GM06990 (cell line): Measurements from ENCODE around the gene SECISBP2.
"Not testable (repeated sequence)": the region's sequence is repeated elsewhere in the genome, so short reads cannot be mapped to it uniquely, and the experiment has no call there.

Experiments
- DNase-seq: peaks from one replicate; pipeline ENCODE4 v3.0.0-alpha.2; 2011; ENCODE audit not compliant: insufficient read length; ENCODE audit errors: extremely low read depth
- H3K27me3 ChIP-seq: replicated peaks from 2 replicates; pipeline ENCODE4 v1.6.0; 2011; ENCODE audit warnings: low read length; ENCODE audit not compliant: control insufficient read depth, insufficient read depth
- H3K36me3 ChIP-seq: 2 replicates; pipeline ENCODE4 v1.5.1; 2011; ENCODE audit warnings: low read length; ENCODE audit not compliant: control insufficient read depth, insufficient read depth
- H3K4me3 ChIP-seq: replicated peaks from 2 replicates; pipeline ENCODE4 v1.5.1; 2011; ENCODE audit warnings: low read depth, mild to moderate bottlenecking, control low read depth, low read length
- CTCF ChIP-seq: IDR thresholded peaks from 2 replicates; pipeline ENCODE4 v1.5.1; 2011; ENCODE audit warnings: low read length, control low read depth, mild to moderate bottlenecking, inconsistent platforms; ENCODE audit not compliant: insufficient read depth, poor library complexity, severe bottlenecking

SECISBP2 gene

GRCh38 chr9:89342213-89342612 is 23.9 kb downstream of the SECISBP2 start:
- Histone ChIP-seq H3K27me3 (no peaks in the 10 kb centered on the region), H3K4me3 (no peak overlapping the region), H3K36me3 (peaks cover 22% of the 10 kb centered on the region)
- no peak for TF ChIP-seq CTCF
- no peak for DNase-seq

GRCh38 chr9:89342948-89343347 is 24.6 kb downstream of the SECISBP2 start:
- H3K36me3 ChIP-seq = peaks cover 21% of the 10 kb centered on the region
- no peak overlapping the region for H3K4me3 ChIP-seq
- no peak for DNase-seq
- TF ChIP-seq CTCF = no peak
- no peaks in the 10 kb centered on the region for H3K27me3 ChIP-seq

- peaks cover 23% of the 10 kb centered on the region for H3K36me3 ChIP-seq
- not testable (repeated sequence) for H3K27me3 ChIP-seq, H3K4me3 ChIP-seq, DNase-seq
Observed at GRCh38 chr9:89343812-89344211, 25.5 kb downstream of the SECISBP2 start.

- no peaks in the 10 kb centered on the region for H3K27me3 ChIP-seq
- no peak for DNase-seq
- H3K36me3 ChIP-seq = peaks cover 29% of the 10 kb centered on the region
- no peak for TF ChIP-seq CTCF
- no peak overlapping the region for H3K4me3 ChIP-seq
Observed at GRCh38 chr9:89345476-89345875, 27.2 kb downstream of the SECISBP2 start.

GRCh38 chr9:89346696-89347095 is 28.4 kb downstream of the SECISBP2 start:
- no peak for TF ChIP-seq CTCF
- no peaks in the 10 kb centered on the region for H3K27me3 ChIP-seq
- DNase-seq = no peak
- H3K36me3 ChIP-seq = peaks cover 37% of the 10 kb centered on the region
- no peak overlapping the region for H3K4me3 ChIP-seq

GRCh38 chr9:89347651-89348050 is 29.4 kb downstream of the SECISBP2 start:
- H3K4me3 ChIP-seq = no peak overlapping the region
- peaks cover 42% of the 10 kb centered on the region for H3K36me3 ChIP-seq
- no peak for DNase-seq
- no peaks in the 10 kb centered on the region for H3K27me3 ChIP-seq
- TF ChIP-seq CTCF = no peak
